ENCODE data around the gene SULT1C2. TPM values are rescaled to one million over a fixed set of nuclear protein-coding genes. Genes with fewer than 3 reads are reported as not detected.
"Not testable (repeated sequence)": the region's sequence is repeated elsewhere in the genome, so short reads cannot be mapped to it uniquely, and the experiment has no call there.

The SULT1C2 gene
- total and polyA plus RNA-seq, 4 donors = 1.7 to 20.5 (median 3.7) TPM

DNA sequence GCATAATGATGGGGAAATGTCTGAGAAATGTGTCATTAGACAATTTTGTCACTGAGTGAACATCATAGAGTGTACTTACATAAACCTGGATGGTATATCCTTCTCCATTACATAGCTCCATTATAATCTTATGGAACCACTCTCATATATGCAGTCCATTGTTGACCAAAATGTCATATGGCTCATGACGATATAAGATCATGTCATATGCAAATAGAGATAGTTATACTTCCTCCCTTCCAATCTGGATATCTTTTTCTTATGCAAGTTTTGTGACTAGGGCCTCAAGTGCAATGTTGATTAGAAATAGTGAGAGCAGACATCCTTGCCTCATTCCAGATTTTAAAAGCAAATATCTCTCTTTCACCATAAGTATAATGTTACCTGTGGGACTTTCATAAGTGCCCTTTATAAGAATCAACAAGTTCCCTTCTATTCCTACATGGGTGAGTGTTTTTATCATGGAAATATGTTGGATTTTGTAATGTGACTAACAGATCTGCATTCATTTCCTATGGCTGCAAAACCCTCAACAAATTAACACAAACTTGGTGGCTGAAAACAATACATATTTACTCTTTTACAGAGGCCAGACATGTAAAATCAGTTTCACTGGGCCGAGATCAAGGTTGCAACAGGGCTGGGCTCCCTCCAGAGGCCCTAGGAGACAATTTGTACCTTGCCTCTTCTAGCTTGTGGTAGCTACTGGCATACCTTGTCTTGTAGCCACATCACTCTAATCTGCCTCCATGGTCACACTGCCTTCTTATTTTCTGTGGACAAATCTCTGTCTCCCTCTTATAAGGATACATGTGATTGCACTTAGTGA, 67.4 kb downstream of the SULT1C2 start:
- TF ChIP-seq, protein P1, sequence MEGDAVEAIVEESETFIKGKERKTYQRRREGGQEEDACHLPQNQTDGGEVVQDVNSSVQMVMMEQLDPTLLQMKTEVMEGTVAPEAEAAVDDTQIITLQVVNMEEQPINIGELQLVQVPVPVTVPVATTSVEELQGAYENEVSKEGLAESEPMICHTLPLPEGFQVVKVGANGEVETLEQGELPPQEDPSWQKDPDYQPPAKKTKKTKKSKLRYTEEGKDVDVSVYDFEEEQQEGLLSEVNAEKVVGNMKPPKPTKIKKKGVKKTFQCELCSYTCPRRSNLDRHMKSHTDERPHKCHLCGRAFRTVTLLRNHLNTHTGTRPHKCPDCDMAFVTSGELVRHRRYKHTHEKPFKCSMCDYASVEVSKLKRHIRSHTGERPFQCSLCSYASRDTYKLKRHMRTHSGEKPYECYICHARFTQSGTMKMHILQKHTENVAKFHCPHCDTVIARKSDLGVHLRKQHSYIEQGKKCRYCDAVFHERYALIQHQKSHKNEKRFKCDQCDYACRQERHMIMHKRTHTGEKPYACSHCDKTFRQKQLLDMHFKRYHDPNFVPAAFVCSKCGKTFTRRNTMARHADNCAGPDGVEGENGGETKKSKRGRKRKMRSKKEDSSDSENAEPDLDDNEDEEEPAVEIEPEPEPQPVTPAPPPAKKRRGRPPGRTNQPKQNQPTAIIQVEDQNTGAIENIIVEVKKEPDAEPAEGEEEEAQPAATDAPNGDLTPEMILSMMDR (IDR thresholded peaks at IDR 0.05; ENCODE audit: control extremely low read depth, extremely low read depth) = no peak
- H3K27me3 ChIP-seq (ENCODE audit: control insufficient read depth in 3 of 3, insufficient read depth in 3 of 3, low read length in 2 of 3) = no peaks in the 10 kb centered on the region
- no peak overlapping the region for H3K9ac ChIP-seq (ENCODE audit: insufficient read depth in 1 of 2, low read length in 2 of 2)
- no peak for ATAC-seq (ENCODE audit: insufficient read depth, low FRiP score)
- no peaks in the 10 kb centered on the region for H3K9me3 ChIP-seq (ENCODE audit: control insufficient read depth in 4 of 4, insufficient read depth in 3 of 4, low read length in 3 of 4)
- no peaks in the 10 kb centered on the region for H3K36me3 ChIP-seq (ENCODE audit: control insufficient read depth in 4 of 4, insufficient read depth in 4 of 4, low read length in 4 of 4)
- H3K27ac ChIP-seq (ENCODE audit: low read depth in 1 of 2, low read length in 1 of 2) = no peak overlapping the region
- H3K4me3 ChIP-seq = no peak overlapping the region
- WGBS, 2 donors = 59 to 69% methylated on average over 2 of the region's 2 CpGs
- no peaks in the 10 kb centered on the region for H3K4me1 ChIP-seq (ENCODE audit: control insufficient read depth in 5 of 5, insufficient read depth in 5 of 5, low read length in 5 of 5)
- no peak for DNase-seq

DNA sequence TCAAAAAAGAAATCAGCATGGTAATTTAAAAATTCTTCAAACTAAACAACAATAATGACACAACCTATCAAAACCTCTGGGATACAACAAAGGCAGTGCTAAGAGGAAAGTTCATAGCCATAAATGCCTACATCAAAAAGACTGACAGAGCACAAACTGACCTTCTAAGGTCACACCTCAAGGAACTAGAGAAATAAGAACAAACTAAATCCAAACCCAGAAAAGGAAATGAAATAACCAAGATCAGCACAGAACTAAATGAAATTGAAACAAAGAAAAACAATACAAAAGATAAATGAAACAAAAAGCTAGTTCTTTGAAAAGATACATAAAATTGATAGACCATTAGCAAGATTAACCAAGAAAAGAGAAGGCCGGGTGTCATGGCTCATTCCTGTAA, 70.6 kb downstream of the SULT1C2 start:
- H3K27me3 ChIP-seq (ENCODE audit: control insufficient read depth in 3 of 3, insufficient read depth in 3 of 3, low read length in 2 of 3); H3K9me3 ChIP-seq (ENCODE audit: control insufficient read depth in 4 of 4, insufficient read depth in 3 of 4, low read length in 3 of 4); H3K27ac ChIP-seq (ENCODE audit: low read depth in 1 of 2, low read length in 1 of 2); DNase-seq; H3K4me1 ChIP-seq (ENCODE audit: control insufficient read depth in 5 of 5, insufficient read depth in 5 of 5, low read length in 5 of 5); ATAC-seq (ENCODE audit: insufficient read depth, low FRiP score); H3K9ac ChIP-seq (ENCODE audit: insufficient read depth in 1 of 2, low read length in 2 of 2); H3K36me3 ChIP-seq (ENCODE audit: control insufficient read depth in 4 of 4, insufficient read depth in 4 of 4, low read length in 4 of 4); H3K4me3 ChIP-seq: not testable (repeated sequence)
- 95% methylated on average over 1 of the region's 1 CpG for WGBS, 2 donors

Other genes with a start within 250 kb of the SULT1C2 start
- not detected for gene SULT1C3, start 48.9 kb upstream of the SULT1C2 start, total RNA-seq
- gene SULT1C3, start 48.9 kb upstream of the SULT1C2 start, polyA plus RNA-seq = not detected
- 10 to 100 TPM in 1 of 2 donors, 1 to 10 TPM in 1; 4.3 to 85.0 TPM for gene SULT1C4, start 89.1 kb downstream of the SULT1C2 start, total RNA-seq
- 1 to 10 TPM; 1.7 to 7.4 TPM for gene SULT1C4, start 89.1 kb downstream of the SULT1C2 start, polyA plus RNA-seq
- gene GCC2, start 160.3 kb downstream of the SULT1C2 start, total RNA-seq = 100 to 1,000 TPM in 1 of 2 donors, 10 to 100 TPM in 1; 33.9 to 111 TPM
- gene GCC2, start 160.3 kb downstream of the SULT1C2 start, polyA plus RNA-seq = 10 to 100 TPM; 10.4 to 12.2 TPM
- 100 to 1,000 TPM in 1 of 2 donors, 10 to 100 TPM in 1; 96.6 to 102 TPM for gene LIMS1, start 245.6 kb downstream of the SULT1C2 start, total RNA-seq
- gene LIMS1, start 245.6 kb downstream of the SULT1C2 start, polyA plus RNA-seq = 10 to 100 TPM; 26.7 to 84.2 TPM

Measured in lung (tissue), 12 donors.